ENCODE data around the gene PCGF2.

PCGF2 gene

GRCh38 chr17:38719943-38720641, 28.0 kb downstream of the PCGF2 start:
- in situ Hi-C loops (cut with HindIII; ENCODE audit: low sequenced_read_pairs): no loop called here
- no peak for DNase-seq (ENCODE audit: low read depth, low spot score)
- no peak for TF ChIP-seq CTCF (IDR thresholded peaks at IDR 0.05; ENCODE audit: low read depth, low read length)
- H3K4me3 ChIP-seq (ENCODE audit: low read depth, low read length): no peak overlapping the region

GRCh38 chr17:38719289-38719942, 28.7 kb downstream of the PCGF2 start:
- no peak for DNase-seq (ENCODE audit: low read depth, low spot score)
- in situ Hi-C loops (cut with HindIII; ENCODE audit: low sequenced_read_pairs): no loop called here
- no peak for TF ChIP-seq CTCF (IDR thresholded peaks at IDR 0.05; ENCODE audit: low read depth, low read length)
- no peak overlapping the region for H3K4me3 ChIP-seq (ENCODE audit: low read depth, low read length)

GRCh38 chr17:38717139-38717745, 30.9 kb downstream of the PCGF2 start:
- in situ Hi-C loops (cut with HindIII; ENCODE audit: low sequenced_read_pairs): no loop called here
- TF ChIP-seq CTCF (IDR thresholded peaks at IDR 0.05; ENCODE audit: low read depth, low read length): no peak
- no peak overlapping the region for H3K4me3 ChIP-seq (ENCODE audit: low read depth, low read length)
- DNase-seq (ENCODE audit: low read depth, low spot score): no peak

- no peak for DNase-seq (ENCODE audit: low read depth, low spot score)
- TF ChIP-seq CTCF (IDR thresholded peaks at IDR 0.05; ENCODE audit: low read depth, low read length): no peak
- in situ Hi-C loops (cut with HindIII; ENCODE audit: low sequenced_read_pairs): no loop called here
- no peak overlapping the region for H3K4me3 ChIP-seq (ENCODE audit: low read depth, low read length)
These were observed 31.6 kb downstream of the PCGF2 start for GRCh38 chr17:38716368-38717005.

- TF ChIP-seq CTCF (IDR thresholded peaks at IDR 0.05; ENCODE audit: low read depth, low read length): no peak
- DNase-seq (ENCODE audit: low read depth, low spot score): no peak
- no peak overlapping the region for H3K4me3 ChIP-seq (ENCODE audit: low read depth, low read length)
- in situ Hi-C loops (cut with HindIII; ENCODE audit: low sequenced_read_pairs): no loop called here
These were observed 32.8 kb downstream of the PCGF2 start for GRCh38 chr17:38715216-38715943.

- H3K4me3 ChIP-seq (ENCODE audit: low read depth, low read length): no peak overlapping the region
- no peak for DNase-seq (ENCODE audit: low read depth, low spot score)
- TF ChIP-seq CTCF (IDR thresholded peaks at IDR 0.05; ENCODE audit: low read depth, low read length): no peak
- in situ Hi-C loops (cut with HindIII; ENCODE audit: low sequenced_read_pairs): no loop called here
These were observed 34.6 kb downstream of the PCGF2 start for GRCh38 chr17:38713456-38714075.
